GM18870 (cell line): ENCODE results near the gene PDE4D.
A peak's percentile ranks its signal among the peaks of the same experiment; 100 is the strongest.
"Not testable (repeated sequence)": the region's sequence is repeated elsewhere in the genome, so short reads cannot be mapped to it uniquely, and the experiment has no call there.

Experiments
- ATAC-seq: cut with Tn5 transposase; IDR thresholded peaks from one replicate; pipeline ENCODE4 v1.9.1; 2021; ENCODE audit warnings: moderate library complexity; ENCODE audit not compliant: unreplicated experiment

Gene PDE4D

GRCh38 chr5:59711310-59711709 is 182.2 kb downstream of the PDE4D start:
- no peak for ATAC-seq

- ATAC-seq: no peak
Observed at GRCh38 chr5:59709846-59710245, 183.7 kb downstream of the PDE4D start.

GRCh38 chr5:59709346-59709821 is 184.1 kb downstream of the PDE4D start:
- ATAC-seq: no peak

DNA sequence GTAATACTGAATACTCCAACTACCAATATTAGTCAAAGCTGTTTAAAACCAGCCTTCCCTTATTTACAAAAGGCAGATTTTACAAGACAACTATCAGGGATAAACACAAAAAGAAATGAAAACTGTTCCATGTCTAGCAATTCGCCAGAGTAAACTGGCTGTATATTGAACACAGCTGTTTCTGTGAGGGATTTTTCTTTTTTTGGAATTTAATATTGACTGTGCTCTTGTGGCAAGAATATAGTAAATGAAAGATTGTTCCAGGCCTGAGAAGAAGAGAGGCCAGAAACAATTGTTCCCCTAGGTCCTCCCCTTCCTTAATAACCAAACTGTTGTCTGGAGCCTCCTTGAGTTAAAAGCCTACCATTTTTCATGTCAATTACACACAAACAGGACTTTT is 188.6 kb downstream of the PDE4D start:
- no peak for ATAC-seq

GRCh38 chr5:59703789-59704188 is 189.7 kb downstream of the PDE4D start:
- no peak for ATAC-seq

DNA sequence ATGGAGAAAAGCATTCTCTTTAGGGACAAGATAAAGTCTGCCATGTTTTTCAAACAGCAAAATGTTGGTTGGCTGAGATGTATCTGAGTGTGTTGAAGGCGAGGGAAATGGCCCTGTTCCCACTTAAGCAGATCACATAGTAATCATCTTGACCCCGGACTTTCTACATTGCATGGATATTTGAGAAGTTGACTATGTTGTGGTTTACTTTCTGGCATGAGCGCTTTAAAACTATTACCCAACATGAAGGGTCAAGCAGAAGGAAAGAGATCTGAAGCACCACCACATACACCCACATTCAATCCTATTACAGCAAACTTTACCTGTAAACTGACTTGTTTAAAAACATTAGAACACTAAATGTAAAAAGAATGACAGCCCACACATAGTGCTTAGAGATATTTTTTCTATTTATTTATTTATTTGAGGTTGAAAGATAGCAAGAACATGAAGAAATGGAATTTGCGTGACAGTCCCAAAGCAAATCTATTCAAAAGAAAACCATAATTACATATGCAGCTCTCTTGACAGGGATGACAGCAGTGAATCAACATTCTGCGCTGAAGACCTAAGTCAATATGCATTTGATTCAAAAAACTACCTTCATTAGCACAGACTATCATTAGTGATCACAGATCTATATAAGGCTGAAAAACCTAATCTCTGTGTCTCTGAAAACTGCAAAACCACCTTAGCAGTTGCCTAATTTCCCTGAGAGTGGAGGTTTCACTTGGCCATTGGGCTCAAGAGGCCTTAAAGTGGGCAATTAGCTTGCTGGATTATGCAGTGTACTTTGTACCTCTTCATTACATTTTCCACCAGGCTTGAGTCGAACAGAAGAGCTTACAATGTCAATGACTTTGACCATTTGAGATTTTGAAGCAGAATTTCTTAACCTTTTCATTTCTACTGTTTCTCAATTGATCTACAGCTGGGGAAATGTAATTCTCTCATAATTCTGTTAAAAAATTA is 195.0 kb downstream of the PDE4D start:
- no peak for ATAC-seq

GRCh38 chr5:59694411-59694810 is 199.1 kb downstream of the PDE4D start:
- no peak for ATAC-seq

- no peak for ATAC-seq
Observed at GRCh38 chr5:59693492-59694309, 199.8 kb downstream of the PDE4D start.

- ATAC-seq: peak; percentile 71
Observed at GRCh38 chr5:59685793-59686192, 207.7 kb downstream of the PDE4D start.

DNA sequence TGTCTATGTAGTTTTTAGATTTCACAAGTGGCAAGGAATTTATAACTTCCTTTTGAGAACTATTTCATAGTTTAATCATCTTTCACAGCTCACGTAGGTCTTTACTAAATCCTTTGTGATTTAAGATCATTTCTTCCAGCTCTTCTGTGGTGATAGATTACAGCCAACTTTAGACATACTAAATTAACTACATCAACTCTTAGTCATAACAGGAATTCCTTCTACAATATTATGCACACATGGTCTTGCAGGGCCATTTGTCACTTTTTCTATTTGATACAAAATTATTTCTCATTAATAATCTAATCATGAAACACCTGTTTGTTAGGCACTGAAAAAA is 208.4 kb downstream of the PDE4D start:
- no peak for ATAC-seq

DNA sequence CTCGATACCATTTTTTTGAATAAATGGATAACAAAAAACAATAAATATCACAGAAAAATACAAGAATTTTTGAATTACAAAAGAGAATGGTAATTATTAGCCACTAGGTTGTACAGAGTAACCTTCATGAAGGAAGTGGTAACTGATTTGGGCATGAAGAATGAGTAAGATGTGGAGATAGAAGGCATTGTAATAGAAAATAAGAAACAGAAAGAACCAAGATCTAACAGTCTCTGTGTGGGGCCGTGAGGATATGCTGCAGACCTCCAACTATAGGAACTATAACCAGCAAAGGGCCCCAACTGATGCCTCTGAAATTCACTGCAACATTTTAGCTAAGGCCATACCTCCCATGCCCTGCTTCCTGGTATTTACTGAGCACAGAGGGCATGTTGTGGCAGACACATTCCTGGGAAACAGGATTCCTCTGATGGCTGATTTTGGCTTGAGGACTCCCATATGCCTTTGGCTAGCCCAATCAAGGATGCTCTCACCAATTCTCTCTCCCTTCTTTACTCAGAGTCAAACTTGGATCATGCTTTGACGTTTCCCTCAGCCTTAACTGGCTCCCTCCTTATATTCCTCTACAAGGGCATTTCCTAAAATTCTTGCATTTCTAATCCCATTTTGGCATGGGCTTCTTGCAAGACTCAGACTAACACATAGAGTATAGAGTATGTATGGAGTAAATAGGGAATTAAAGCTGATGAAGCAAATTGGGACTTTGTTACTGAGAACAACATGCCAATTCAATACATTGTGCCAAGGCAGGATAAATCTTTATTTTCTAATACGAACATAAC is 208.9 kb downstream of the PDE4D start:
- peak; percentile 62 for ATAC-seq

GRCh38 chr5:59683311-59683710 is 210.2 kb downstream of the PDE4D start:
- no peak for ATAC-seq

GRCh38 chr5:59682542-59682941 is 211.0 kb downstream of the PDE4D start:
- no peak for ATAC-seq

DNA sequence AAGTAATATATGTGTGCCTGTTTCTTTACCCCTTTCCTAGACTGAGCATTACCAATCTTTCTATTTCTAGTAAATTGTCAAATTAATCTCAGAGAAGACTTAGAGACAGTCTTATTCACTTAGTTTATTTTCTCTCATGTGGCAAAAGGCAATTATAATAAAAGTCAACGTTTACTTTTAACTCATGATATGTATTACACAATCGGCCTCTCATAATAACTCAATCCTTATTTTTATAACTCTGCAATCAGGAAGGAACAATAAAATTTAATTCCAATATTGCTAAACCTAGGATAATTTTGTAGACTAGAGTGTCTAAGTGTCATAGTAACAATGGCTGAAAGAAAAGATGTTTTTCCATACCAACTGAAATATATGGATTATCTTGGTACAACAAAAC is 214.6 kb downstream of the PDE4D start:
- ATAC-seq: no peak

- ATAC-seq: no peak
Observed at GRCh38 chr5:59674763-59675162, 218.8 kb downstream of the PDE4D start.

DNA sequence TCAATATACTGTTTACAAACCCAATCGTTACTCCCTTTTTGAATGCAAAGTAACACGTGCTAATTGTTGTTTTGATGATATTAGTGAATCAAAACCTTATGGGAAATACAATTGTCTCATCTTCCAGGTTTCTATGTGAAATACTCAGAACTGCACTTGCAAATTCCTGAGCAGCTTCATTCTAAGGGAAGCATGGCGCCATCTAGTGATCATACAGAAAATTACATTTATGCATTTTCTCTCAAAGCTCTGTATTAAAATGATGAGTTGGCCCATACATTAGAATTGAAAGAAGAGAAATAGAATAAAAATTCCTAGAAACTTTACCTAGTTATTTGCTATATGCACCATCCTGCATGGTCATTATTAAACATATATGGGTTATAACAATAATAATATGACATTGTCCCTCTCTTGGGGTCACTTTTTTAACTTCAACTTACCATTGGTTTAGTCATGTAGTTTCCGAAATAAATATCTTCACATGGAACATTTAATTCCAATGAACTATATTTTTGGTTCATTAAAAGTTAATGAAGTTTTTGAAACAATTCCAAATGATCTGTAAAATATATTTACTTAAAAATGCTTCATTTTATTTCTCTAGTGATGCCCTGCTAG is 220.0 kb downstream of the PDE4D start:
- no peak for ATAC-seq

DNA sequence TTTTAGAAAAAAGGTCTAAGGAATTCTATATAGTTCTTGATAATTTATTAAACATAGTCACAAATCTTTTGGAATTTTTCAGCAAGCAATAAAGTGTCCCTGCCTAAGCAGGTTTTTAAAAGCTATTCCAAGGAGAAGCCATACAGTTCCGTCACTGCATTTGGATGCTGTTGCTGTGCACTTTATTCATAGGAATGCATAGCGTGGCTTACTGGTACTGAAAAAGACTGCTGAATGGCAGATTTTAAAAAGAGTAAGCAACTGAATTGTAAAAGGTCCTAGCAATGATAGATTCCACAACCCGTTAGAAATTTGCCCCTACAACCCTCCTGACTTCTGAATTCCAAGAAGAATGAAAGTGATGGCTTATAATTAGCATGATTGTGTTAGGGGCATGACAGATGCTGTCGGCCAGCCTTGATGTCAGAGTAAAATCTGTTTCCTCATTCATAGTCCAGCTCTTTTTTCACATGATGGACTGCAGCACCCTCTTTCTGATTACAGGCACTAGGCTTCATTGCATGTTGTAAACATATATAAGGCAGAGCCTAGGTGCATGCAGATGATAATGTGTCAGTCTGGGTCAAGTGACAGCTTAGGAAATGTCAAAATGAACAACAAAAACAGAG is 227.0 kb downstream of the PDE4D start:
- ATAC-seq: no peak

DNA sequence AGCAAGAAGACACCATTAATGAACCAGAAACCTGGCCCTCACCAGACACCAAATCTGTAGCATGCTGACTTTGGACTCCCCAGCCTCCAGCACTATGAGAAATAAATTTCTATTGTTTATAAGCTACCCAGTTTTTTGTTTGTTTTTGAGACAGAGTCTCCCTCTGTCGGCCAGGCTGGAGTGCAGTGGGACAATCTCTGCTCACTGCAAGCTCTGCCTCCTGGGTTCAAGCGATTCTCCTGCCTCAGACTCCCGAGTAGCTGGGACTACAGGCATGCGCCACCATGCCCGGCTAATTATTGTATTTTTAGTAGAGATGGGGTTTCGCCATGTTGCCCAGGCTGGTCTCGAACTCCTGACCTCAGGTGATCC is 227.7 kb downstream of the PDE4D start:
- not testable (repeated sequence) for ATAC-seq

DNA sequence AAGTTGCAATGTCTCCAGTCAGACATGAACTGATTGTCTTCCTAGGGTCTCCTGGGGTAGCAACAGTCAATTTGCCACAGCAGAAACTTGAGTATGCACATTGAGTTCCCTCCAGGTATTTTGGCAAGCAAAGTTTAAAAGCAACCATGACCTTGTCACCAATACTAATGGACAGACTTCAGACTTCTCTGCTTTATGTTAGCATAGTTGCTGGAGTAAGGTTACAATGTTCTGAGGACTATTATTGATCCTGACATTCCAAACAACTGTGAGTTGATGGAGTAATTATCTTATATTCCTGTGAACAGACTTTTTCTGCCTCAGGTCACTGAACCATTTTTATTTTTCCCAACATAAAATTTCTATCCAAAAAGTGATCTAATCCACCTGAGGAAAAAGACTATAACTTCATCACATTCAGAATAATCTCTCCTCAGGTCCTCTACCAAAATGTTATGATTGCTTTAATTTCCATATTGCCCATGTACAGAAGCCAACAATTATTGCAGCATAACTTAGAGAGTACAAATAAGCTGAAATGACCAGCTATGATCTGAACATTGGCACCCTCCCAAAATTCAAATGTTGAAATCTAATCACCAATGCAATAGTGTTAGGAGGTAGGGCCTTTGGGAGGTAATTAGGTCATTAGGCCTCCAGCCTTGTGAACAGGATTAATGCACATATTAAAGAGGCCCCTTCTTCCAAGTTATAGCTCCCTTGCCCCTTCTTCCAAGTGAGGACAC is 228.3 kb downstream of the PDE4D start:
- no peak for ATAC-seq
